HG03135 (cell line): ENCODE data around the gene TRIOBP.
"Not testable (repeated sequence)": the region's sequence is repeated elsewhere in the genome, so short reads cannot be mapped to it uniquely, and the experiment has no call there.

Experiments used
- ATAC-seq: cut with Tn5 transposase; IDR thresholded peaks from one replicate; pipeline ENCODE4 v1.9.1; 2021; ENCODE audit warnings: mild to moderate bottlenecking, moderate library complexity; ENCODE audit not compliant: unreplicated experiment

TRIOBP gene

GRCh38 chr22:37686002-37686982 is 10.6 kb upstream of the TRIOBP start, which contains the start of gene NOL12:
Gene NOL12 (plus strand): TSS chr22:37686343. CDS start chr22:37686393, 50 bp downstream.
- peak; percentile 74 for ATAC-seq

- ATAC-seq, result no peak
Measured at GRCh38 chr22:37690407-37690806, 6.4 kb upstream of the TRIOBP start.

- ATAC-seq, result no peak
Measured at GRCh38 chr22:37690901-37691504, 5.8 kb upstream of the TRIOBP start.

- no peak for ATAC-seq
Measured at GRCh38 chr22:37692627-37693285, 4.1 kb upstream of the TRIOBP start.

- ATAC-seq, result not testable (repeated sequence)
Measured at GRCh38 chr22:37694131-37694530, 2.7 kb upstream of the TRIOBP start.

GRCh38 chr22:37696260-37696656 is 590 bp upstream of the TRIOBP start:
- ATAC-seq, result not testable (repeated sequence)

GRCh38 chr22:37697538-37697835 is 639 bp downstream of the TRIOBP start:
- ATAC-seq, result no peak

- no peak for ATAC-seq
Measured at GRCh38 chr22:37701141-37701786, 4.4 kb downstream of the TRIOBP start.

- ATAC-seq, result no peak
Measured at GRCh38 chr22:37703906-37704305, 7.1 kb downstream of the TRIOBP start.

GRCh38 chr22:37704645-37705044 is 7.8 kb downstream of the TRIOBP start:
- no peak for ATAC-seq

GRCh38 chr22:37705205-37705604 is 8.4 kb downstream of the TRIOBP start:
- no peak for ATAC-seq

- no peak for ATAC-seq
Measured at GRCh38 chr22:37708580-37709444, 12.0 kb downstream of the TRIOBP start.

- ATAC-seq, result no peak
Measured at GRCh38 chr22:37709445-37709765, 12.6 kb downstream of the TRIOBP start.

GRCh38 chr22:37710675-37711074 is 13.8 kb downstream of the TRIOBP start:
- no peak for ATAC-seq

GRCh38 chr22:37711490-37711889 is 14.6 kb downstream of the TRIOBP start:
- ATAC-seq, result no peak

GRCh38 chr22:37713761-37714160 is 16.9 kb downstream of the TRIOBP start:
- ATAC-seq, result no peak

GRCh38 chr22:37714634-37715033 is 17.8 kb downstream of the TRIOBP start:
- no peak for ATAC-seq

GRCh38 chr22:37715760-37716159 is 18.9 kb downstream of the TRIOBP start:
- ATAC-seq, result no peak

GRCh38 chr22:37716708-37717107 is 19.9 kb downstream of the TRIOBP start:
- ATAC-seq, result no peak

GRCh38 chr22:37717235-37717634 is 20.4 kb downstream of the TRIOBP start:
- ATAC-seq, result not testable (repeated sequence)
